A673 (cell line): ENCODE measurements around the gene AKAP12. TPM values are rescaled to one million over a fixed set of nuclear protein-coding genes. Genes with fewer than 3 reads are reported as not detected.

ENCODE experiments used
- BruUV-seq: library from RNA; stranded (reverse); fragments of 400-500 nt; replicated peaks from 2 replicates; lab custom pipeline; 2021; lab: Mats Ljungman, UMichigan
- CTCF ChIA-PET: fragments of 300-600 bp; sonication (Branson Sonifier 250); formaldehyde crosslinking; loops from one replicate; lab custom pipeline; 2022; ENCODE audit warnings: antibody characterized with exemption; lab: Charles Lee
- POLR2A ChIA-PET: fragments of 300-600 bp; sonication (Branson Sonifier 250); formaldehyde crosslinking; loops from one replicate; lab custom pipeline; 2022; ENCODE audit warnings: antibody characterized with exemption; ENCODE audit not compliant: low non-redundant PET; lab: Charles Lee
- DNase-seq: peaks from one replicate; pipeline ENCODE4 v3.0.0-alpha.2; 2015; ENCODE audit warnings: low spot score
- H3K27ac ChIP-seq: fragments of 200-600 bp; sonication (generic); 2 replicates; pipeline ENCODE4 v1.5.1; 2016; ENCODE audit warnings: mixed run types, low read depth, mild to moderate bottlenecking, mixed read lengths, antibody characterized with exemption, low read length; ENCODE audit not compliant: poor library complexity, severe bottlenecking
- H3K27me3 ChIP-seq: fragments of 200-600 bp; sonication (generic); replicated peaks from 2 replicates; pipeline ENCODE4 v1.6.1; 2017; ENCODE audit warnings: mixed run types, low read depth, mild to moderate bottlenecking, mixed read lengths, antibody characterized with exemption, low read length; ENCODE audit not compliant: insufficient read depth, poor library complexity
- H3K36me3 ChIP-seq: fragments of 200-600 bp; sonication (generic); 2 replicates; pipeline ENCODE4 v1.6.1; 2016; ENCODE audit warnings: mixed run types, mild to moderate bottlenecking, mixed read lengths, antibody characterized with exemption, low read length; ENCODE audit not compliant: insufficient read depth, poor library complexity, severe bottlenecking
- H3K4me1 ChIP-seq: fragments of 200-600 bp; sonication (generic); 2 replicates; pipeline ENCODE4 v1.6.1; 2017; ENCODE audit warnings: mixed run types, mild to moderate bottlenecking, mixed read lengths, antibody characterized with exemption, low read length; ENCODE audit not compliant: insufficient read depth, poor library complexity, severe bottlenecking
- H3K4me3 ChIP-seq: fragments of 200-600 bp; sonication (generic); 2 replicates; pipeline ENCODE4 v1.5.1; 2016; ENCODE audit warnings: low read depth, mixed run types, mild to moderate bottlenecking, mixed read lengths, low read length; ENCODE audit not compliant: poor library complexity, severe bottlenecking
- H3K9me3 ChIP-seq: fragments of 200-600 bp; sonication (generic); 2 replicates; pipeline ENCODE4 v1.6.1; 2016; ENCODE audit warnings: mixed run types, low read depth, mild to moderate bottlenecking, mixed read lengths, antibody characterized with exemption, low read length; ENCODE audit not compliant: poor library complexity, severe bottlenecking
- CTCF ChIP-seq: fragments of 300-800, 200-600 bp; sonication (generic); conservative IDR thresholded peaks from 2 replicates; pipeline ENCODE4 v1.5.1; 2017; ENCODE audit warnings: low read depth, mild to moderate bottlenecking, antibody characterized with exemption, low read length, moderate library complexity, mixed read lengths
- EZH2 ChIP-seq: fragments of 200-600 bp; sonication (generic); IDR thresholded peaks from 2 replicates; pipeline ENCODE4 v1.6.1; 2017; ENCODE audit warnings: borderline replicate concordance, low read depth, mild to moderate bottlenecking, mixed read lengths, antibody characterized with exemption, low read length; ENCODE audit not compliant: poor library complexity, severe bottlenecking
- intact Hi-C: fragments of 100-400 bp; cut with micrococcal nuclease; formaldehyde crosslinking; loops from one replicate; pipeline ENCODE4 v1.10.0; 2022; ENCODE audit not compliant: unreplicated experiment
- total RNA-seq: library from RNA; stranded (reverse); gene quantifications from 2 replicates; pipeline ENCODE4 v1.2.3, GENCODE V29; 2021

Gene AKAP12
- total RNA-seq, 1 experiment from 2014 or later = 37.3 TPM

GRCh38 chr6:151403919-151404308, 164.1 kb downstream of the AKAP12 start:
- H3K27me3 ChIP-seq = no peaks in the 10 kb centered on the region
- peaks cover 44% of the 10 kb centered on the region for H3K36me3 ChIP-seq
- H3K9me3 ChIP-seq = no peaks in the 10 kb centered on the region
- no peak overlapping the region for H3K4me3 ChIP-seq
- POLR2A ChIA-PET = no interaction called here
- no peak overlapping the region for H3K27ac ChIP-seq
- CTCF ChIA-PET = no interaction called here
- intact Hi-C loops = no loop called here
- DNase-seq = no peak
- no TSS peak for BruUV-seq
- TF ChIP-seq CTCF (no peak), EZH2 (no peak)
- H3K4me1 ChIP-seq = no peaks in the 10 kb centered on the region

Other genes starting within 250 kb of the AKAP12 start
- 19.7 and 24.0 TPM in 2 replicates for gene ZBTB2, start 151.6 kb downstream of the AKAP12 start, total RNA-seq
- 25.6 and 26.8 TPM in 2 replicates for gene RMND1, start 212.2 kb downstream of the AKAP12 start, total RNA-seq